Measurements from ENCODE around the gene CDCP2.
"Not testable (repeated sequence)": the region's sequence is repeated elsewhere in the genome, so short reads cannot be mapped to it uniquely, and the experiment has no call there.

Gene CDCP2

GRCh38 chr1:54095546-54096226 lies 57.1 kb downstream of the CDCP2 start:
- Histone ChIP-seq H3K4me1 (ENCODE audit: insufficient read depth, low read length) (no peaks in the 10 kb centered on the region), H3K27ac (ENCODE audit: low read depth, low read length) (no peak overlapping the region), H3K9ac (ENCODE audit: low read length) (no peak overlapping the region), H3K9me3 (ENCODE audit: low read length) (no peaks in the 10 kb centered on the region), H3K27me3 (ENCODE audit: control insufficient read depth in 1 of 2, insufficient read depth in 2 of 2, low read length in 2 of 2) (no peaks in the 10 kb centered on the region), H3K4me3 (ENCODE audit: low read depth in 1 of 2, low read length in 2 of 2) (no peak overlapping the region), H3K36me3 (ENCODE audit: insufficient read depth, low read length) (no peaks in the 10 kb centered on the region)

DNA sequence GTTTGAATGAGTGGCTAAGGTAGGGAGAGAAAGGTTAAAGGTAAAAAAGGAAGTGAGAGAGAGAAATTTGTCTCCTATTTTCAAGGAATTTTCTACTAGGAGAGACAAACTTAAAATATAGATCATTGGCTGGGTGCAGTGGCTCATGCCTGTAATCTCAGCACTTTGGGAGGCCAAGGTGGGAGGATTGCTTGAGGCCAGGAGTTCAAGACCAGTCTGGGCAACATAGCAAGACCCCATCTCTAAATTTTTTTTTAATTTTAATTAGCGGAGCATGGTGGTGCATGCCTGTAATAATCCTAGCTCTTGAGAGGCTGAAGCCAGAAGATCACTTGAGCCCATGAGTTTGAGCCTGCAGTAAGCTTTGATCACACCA lies 58.1 kb downstream of the CDCP2 start:
- H3K4me3 ChIP-seq (ENCODE audit: low read depth in 1 of 2, low read length in 2 of 2); H3K4me1 ChIP-seq (ENCODE audit: insufficient read depth, low read length); H3K27ac ChIP-seq (ENCODE audit: low read depth, low read length); H3K9me3 ChIP-seq (ENCODE audit: low read length); H3K36me3 ChIP-seq (ENCODE audit: insufficient read depth, low read length); H3K27me3 ChIP-seq (ENCODE audit: control insufficient read depth in 1 of 2, insufficient read depth in 2 of 2, low read length in 2 of 2); H3K9ac ChIP-seq (ENCODE audit: low read length): not testable (repeated sequence)

DNA sequence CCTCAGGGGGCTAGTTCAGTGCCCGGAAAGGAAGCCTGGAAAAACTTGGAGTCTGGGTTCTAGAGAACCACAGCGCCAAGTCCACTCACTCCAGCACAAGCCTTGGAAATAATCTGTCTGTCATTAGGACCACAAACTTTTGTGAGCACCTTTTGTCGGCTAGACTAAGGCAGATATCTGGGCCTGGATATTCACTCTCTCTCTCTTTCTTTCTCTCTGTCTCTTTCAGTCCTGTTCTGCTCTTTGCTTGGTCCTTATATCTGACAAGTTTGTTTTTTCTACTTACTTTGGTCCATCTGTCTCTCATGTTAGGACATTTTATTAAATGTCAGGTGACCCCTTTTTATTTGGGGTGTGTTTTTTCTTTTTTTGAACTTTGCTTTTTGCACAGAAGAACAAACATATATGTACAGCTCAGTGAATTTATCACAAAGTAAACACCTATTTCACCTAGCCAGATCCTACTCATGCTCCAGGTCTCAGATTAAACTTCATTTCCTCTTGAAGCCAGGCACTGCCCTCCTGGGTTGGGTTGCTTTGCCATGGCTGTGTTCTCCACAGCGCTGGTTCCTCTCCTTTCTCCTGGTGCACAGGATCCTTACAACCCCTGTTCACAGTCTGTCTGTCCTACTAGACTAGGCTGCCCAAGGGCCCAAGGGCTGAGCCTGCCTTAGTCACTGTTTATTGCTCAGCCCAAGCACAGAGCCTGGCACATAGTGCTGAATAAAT lies 58.6 kb downstream of the CDCP2 start:
- H3K27me3 ChIP-seq (ENCODE audit: control insufficient read depth in 1 of 2, insufficient read depth in 2 of 2, low read length in 2 of 2): no peaks in the 10 kb centered on the region
- no peak overlapping the region for H3K4me3 ChIP-seq (ENCODE audit: low read depth in 1 of 2, low read length in 2 of 2)
- no peaks in the 10 kb centered on the region for H3K9me3 ChIP-seq (ENCODE audit: low read length)
- H3K4me1 ChIP-seq (ENCODE audit: insufficient read depth, low read length): no peaks in the 10 kb centered on the region
- H3K27ac ChIP-seq (ENCODE audit: low read depth, low read length): no peak overlapping the region
- H3K36me3 ChIP-seq (ENCODE audit: insufficient read depth, low read length): peaks cover under 1% of the 10 kb centered on the region
- no peak overlapping the region for H3K9ac ChIP-seq (ENCODE audit: low read length)

- Histone ChIP-seq H3K27ac (ENCODE audit: low read depth, low read length) (no peak overlapping the region), H3K4me3 (ENCODE audit: low read depth in 1 of 2, low read length in 2 of 2) (no peak overlapping the region)
These were observed 61.1 kb downstream of the CDCP2 start for GRCh38 chr1:54091666-54092065.

DNA sequence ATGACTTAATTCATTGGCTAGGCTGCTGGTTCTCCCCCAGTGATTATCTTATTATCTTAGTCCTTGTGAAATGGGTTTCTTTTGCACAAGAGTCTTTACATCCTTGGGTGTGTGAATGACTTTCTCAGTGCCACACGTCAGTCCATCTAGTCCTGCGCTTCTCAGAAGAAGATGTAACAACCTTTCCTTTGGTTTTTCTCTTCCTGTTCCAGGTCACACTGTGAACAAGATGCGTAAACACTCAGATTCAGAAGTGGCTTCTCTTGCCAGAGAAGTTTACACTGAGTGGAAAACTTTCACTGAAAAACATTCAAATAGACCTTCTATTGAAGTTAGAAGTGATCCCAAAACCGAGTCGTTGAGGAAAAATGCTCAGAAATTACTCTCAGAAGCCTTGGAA lies 64.4 kb downstream of the CDCP2 start:
- Histone ChIP-seq H3K27ac (ENCODE audit: low read depth, low read length) (no peak overlapping the region), H3K27me3 (ENCODE audit: control insufficient read depth in 1 of 2, insufficient read depth in 2 of 2, low read length in 2 of 2) (no peaks in the 10 kb centered on the region), H3K4me3 (ENCODE audit: low read depth in 1 of 2, low read length in 2 of 2) (no peak overlapping the region), H3K9me3 (ENCODE audit: low read length) (no peaks in the 10 kb centered on the region), H3K9ac (ENCODE audit: low read length) (no peak overlapping the region), H3K4me1 (ENCODE audit: insufficient read depth, low read length) (no peaks in the 10 kb centered on the region), H3K36me3 (ENCODE audit: insufficient read depth, low read length) (peaks cover 4% of the 10 kb centered on the region)

More at GRCh38 chr1:54091666-54092065, 61.1 kb downstream of the CDCP2 start:
- no peaks in the 10 kb centered on the region for H3K9me3 ChIP-seq (ENCODE audit: low read length)
- H3K27me3 ChIP-seq (ENCODE audit: control insufficient read depth in 1 of 2, insufficient read depth in 2 of 2, low read length in 2 of 2): no peaks in the 10 kb centered on the region
- peaks cover 4% of the 10 kb centered on the region for H3K36me3 ChIP-seq (ENCODE audit: insufficient read depth, low read length)
- H3K9ac ChIP-seq (ENCODE audit: low read length): no peak overlapping the region
- H3K4me1 ChIP-seq (ENCODE audit: insufficient read depth, low read length): no peaks in the 10 kb centered on the region

DNA sequence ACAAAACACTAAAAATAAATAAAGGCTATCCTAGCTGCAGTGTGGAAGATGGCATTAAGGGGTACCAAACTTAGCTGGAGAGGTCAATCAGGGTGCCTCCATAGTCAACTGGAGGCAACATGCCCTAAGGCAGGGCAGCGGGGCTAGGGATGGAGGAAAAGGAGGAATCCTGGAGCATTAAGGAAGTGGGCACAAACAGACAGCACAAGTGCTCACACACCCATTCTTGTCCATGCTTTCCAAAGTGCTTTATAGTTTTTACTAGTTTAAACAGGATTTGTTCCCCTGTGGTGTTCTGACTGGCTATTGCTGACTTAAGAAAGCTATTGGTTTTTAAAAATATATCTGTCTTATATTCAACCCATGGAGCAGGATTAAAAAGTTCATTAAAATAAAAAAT lies 66.0 kb downstream of the CDCP2 start:
- Histone ChIP-seq H3K36me3 (ENCODE audit: insufficient read depth, low read length) (peaks cover 4% of the 10 kb centered on the region), H3K9ac (ENCODE audit: low read length) (no peak overlapping the region), H3K9me3 (ENCODE audit: low read length) (no peaks in the 10 kb centered on the region), H3K4me3 (ENCODE audit: low read depth in 1 of 2, low read length in 2 of 2) (no peak overlapping the region), H3K27ac (ENCODE audit: low read depth, low read length) (no peak overlapping the region), H3K27me3 (ENCODE audit: control insufficient read depth in 1 of 2, insufficient read depth in 2 of 2, low read length in 2 of 2) (no peaks in the 10 kb centered on the region), H3K4me1 (ENCODE audit: insufficient read depth, low read length) (no peaks in the 10 kb centered on the region)

DNA sequence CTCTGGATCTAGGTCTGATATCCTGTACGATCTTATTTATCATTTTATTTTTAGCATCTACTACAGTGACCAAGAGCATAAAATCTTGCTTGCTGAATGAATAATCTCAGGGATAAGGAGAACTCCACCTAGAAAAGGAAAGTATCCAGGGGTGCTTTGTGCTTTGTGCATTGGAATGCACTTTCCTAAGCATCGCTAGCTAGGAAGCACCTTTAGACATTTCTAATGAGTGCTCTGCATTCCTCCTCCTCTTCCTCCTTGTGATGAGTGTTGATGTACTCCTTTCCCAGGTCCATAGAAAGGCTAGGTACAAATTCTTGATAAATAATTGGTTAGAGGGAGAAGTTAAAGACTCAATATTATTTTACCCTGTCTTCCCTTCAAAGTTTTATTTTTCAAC lies 68.0 kb downstream of the CDCP2 start:
- H3K4me1 ChIP-seq (ENCODE audit: insufficient read depth, low read length): no peaks in the 10 kb centered on the region
- peaks cover 4% of the 10 kb centered on the region for H3K36me3 ChIP-seq (ENCODE audit: insufficient read depth, low read length)
- H3K9ac ChIP-seq (ENCODE audit: low read length): no peak overlapping the region
- no peak overlapping the region for H3K4me3 ChIP-seq (ENCODE audit: low read depth in 1 of 2, low read length in 2 of 2)
- H3K27ac ChIP-seq (ENCODE audit: low read depth, low read length): no peak overlapping the region
- H3K27me3 ChIP-seq (ENCODE audit: control insufficient read depth in 1 of 2, insufficient read depth in 2 of 2, low read length in 2 of 2): no peaks in the 10 kb centered on the region
- no peaks in the 10 kb centered on the region for H3K9me3 ChIP-seq (ENCODE audit: low read length)

All from muscle layer of colon (tissue), 2 donors.